Measurements from ENCODE around the gene E2F1.

The E2F1 gene

GRCh38 chr20:33676652-33677645, 9.2 kb downstream of the E2F1 start:
- Histone ChIP-seq H3K9ac (ENCODE audit: low read depth in 1 of 2, low read length in 2 of 2) (no peak overlapping the region), H3K4me3 (ENCODE audit: low read depth in 1 of 2, low read length in 2 of 2) (no peak overlapping the region), H3K27ac (ENCODE audit: low read depth, low read length) (no peak overlapping the region), H3K27me3 (ENCODE audit: control insufficient read depth in 1 of 2, insufficient read depth in 2 of 2, low read length in 2 of 2) (no peaks in the 10 kb centered on the region), H3K9me3 (ENCODE audit: control insufficient read depth in 1 of 2, low read length in 2 of 2) (no peaks in the 10 kb centered on the region), H3K4me1 (ENCODE audit: control insufficient read depth in 1 of 2, insufficient read depth in 2 of 2, low read length in 2 of 2) (peaks cover 25 to 30% of the 10 kb centered on the region in 2 donors), H3K36me3 (ENCODE audit: control insufficient read depth in 1 of 2, insufficient read depth in 2 of 2, low read length in 2 of 2) (peaks cover 0 to 12% of the 10 kb centered on the region in 2 donors)

- peaks cover 25 to 34% of the 10 kb centered on the region in 2 donors for H3K4me1 ChIP-seq (ENCODE audit: control insufficient read depth in 1 of 2, insufficient read depth in 2 of 2, low read length in 2 of 2)
- H3K27ac ChIP-seq (ENCODE audit: low read depth, low read length) = no peak overlapping the region
- H3K9me3 ChIP-seq (ENCODE audit: control insufficient read depth in 1 of 2, low read length in 2 of 2) = no peaks in the 10 kb centered on the region
- peaks cover 0 to 21% of the 10 kb centered on the region in 2 donors for H3K36me3 ChIP-seq (ENCODE audit: control insufficient read depth in 1 of 2, insufficient read depth in 2 of 2, low read length in 2 of 2)
- H3K9ac ChIP-seq (ENCODE audit: low read depth in 1 of 2, low read length in 2 of 2) = peak overlapping the region in 1 of 2 donors; percentile 68
- H3K4me3 ChIP-seq (ENCODE audit: low read depth in 1 of 2, low read length in 2 of 2) = no peak overlapping the region
- no peaks in the 10 kb centered on the region for H3K27me3 ChIP-seq (ENCODE audit: control insufficient read depth in 1 of 2, insufficient read depth in 2 of 2, low read length in 2 of 2)
Observed at GRCh38 chr20:33676121-33676520, 10.1 kb downstream of the E2F1 start.

- peaks cover 25 to 34% of the 10 kb centered on the region in 2 donors for H3K4me1 ChIP-seq (ENCODE audit: control insufficient read depth in 1 of 2, insufficient read depth in 2 of 2, low read length in 2 of 2)
- peak overlapping the region; percentile 68 to 80 for H3K9ac ChIP-seq (ENCODE audit: low read depth in 1 of 2, low read length in 2 of 2)
- peak overlapping the region; percentile 76 to 83 for H3K4me3 ChIP-seq (ENCODE audit: low read depth in 1 of 2, low read length in 2 of 2)
- peaks cover 0 to 25% of the 10 kb centered on the region in 2 donors for H3K36me3 ChIP-seq (ENCODE audit: control insufficient read depth in 1 of 2, insufficient read depth in 2 of 2, low read length in 2 of 2)
- H3K27me3 ChIP-seq (ENCODE audit: control insufficient read depth in 1 of 2, insufficient read depth in 2 of 2, low read length in 2 of 2) = no peaks in the 10 kb centered on the region
- H3K27ac ChIP-seq (ENCODE audit: low read depth, low read length) = peak overlapping the region; percentile 61
- no peaks in the 10 kb centered on the region for H3K9me3 ChIP-seq (ENCODE audit: control insufficient read depth in 1 of 2, low read length in 2 of 2)
Observed at GRCh38 chr20:33675136-33675959, 10.8 kb downstream of the E2F1 start.

GRCh38 chr20:33674294-33675135, 11.7 kb downstream of the E2F1 start, which contains the start of gene NECAB3:
TSS of gene NECAB3 (minus strand) at chr20:33674428. CDS start at chr20:33674352, 76 bp downstream.
- Histone ChIP-seq H3K4me1 (ENCODE audit: control insufficient read depth in 1 of 2, insufficient read depth in 2 of 2, low read length in 2 of 2) (peaks cover 25 to 34% of the 10 kb centered on the region in 2 donors), H3K27me3 (ENCODE audit: control insufficient read depth in 1 of 2, insufficient read depth in 2 of 2, low read length in 2 of 2) (no peaks in the 10 kb centered on the region), H3K36me3 (ENCODE audit: control insufficient read depth in 1 of 2, insufficient read depth in 2 of 2, low read length in 2 of 2) (peaks cover 0 to 29% of the 10 kb centered on the region in 2 donors)

GRCh38 chr20:33673410-33674293, 12.5 kb downstream of the E2F1 start:
- peak overlapping the region; percentile 79 to 96 for H3K9ac ChIP-seq (ENCODE audit: low read depth in 1 of 2, low read length in 2 of 2)
- H3K4me3 ChIP-seq (ENCODE audit: low read depth in 1 of 2, low read length in 2 of 2) = peak overlapping the region; percentile 87 to 90
- H3K4me1 ChIP-seq (ENCODE audit: control insufficient read depth in 1 of 2, insufficient read depth in 2 of 2, low read length in 2 of 2) = peaks cover 25 to 35% of the 10 kb centered on the region in 2 donors
- peaks cover 7 to 34% of the 10 kb centered on the region in 2 donors for H3K36me3 ChIP-seq (ENCODE audit: control insufficient read depth in 1 of 2, insufficient read depth in 2 of 2, low read length in 2 of 2)
- no peaks in the 10 kb centered on the region for H3K9me3 ChIP-seq (ENCODE audit: control insufficient read depth in 1 of 2, low read length in 2 of 2)
- H3K27me3 ChIP-seq (ENCODE audit: control insufficient read depth in 1 of 2, insufficient read depth in 2 of 2, low read length in 2 of 2) = no peaks in the 10 kb centered on the region
- H3K27ac ChIP-seq (ENCODE audit: low read depth, low read length) = no peak overlapping the region

More at GRCh38 chr20:33674294-33675135, 11.7 kb downstream of the E2F1 start, which contains the start of gene NECAB3:
- peak within 1 kb of the TSS; percentile 75 for H3K27ac ChIP-seq (ENCODE audit: low read depth, low read length)
- H3K9me3 ChIP-seq (ENCODE audit: control insufficient read depth in 1 of 2, low read length in 2 of 2) = no peaks in the 10 kb centered on the region
- H3K9ac ChIP-seq (ENCODE audit: low read depth in 1 of 2, low read length in 2 of 2) = peak within 1 kb of the TSS; percentile 80 to 96
- H3K4me3 ChIP-seq (ENCODE audit: low read depth in 1 of 2, low read length in 2 of 2) = peak within 1 kb of the TSS; percentile 87 to 90

- H3K4me3 ChIP-seq (ENCODE audit: low read depth in 1 of 2, low read length in 2 of 2) = peak overlapping the region; percentile 87 to 90
- H3K27ac ChIP-seq (ENCODE audit: low read depth, low read length) = no peak overlapping the region
- H3K36me3 ChIP-seq (ENCODE audit: control insufficient read depth in 1 of 2, insufficient read depth in 2 of 2, low read length in 2 of 2) = peaks cover 9 to 34% of the 10 kb centered on the region in 2 donors
- H3K4me1 ChIP-seq (ENCODE audit: control insufficient read depth in 1 of 2, insufficient read depth in 2 of 2, low read length in 2 of 2) = peaks cover 28 to 41% of the 10 kb centered on the region in 2 donors
- peak overlapping the region; percentile 79 to 96 for H3K9ac ChIP-seq (ENCODE audit: low read depth in 1 of 2, low read length in 2 of 2)
- H3K27me3 ChIP-seq (ENCODE audit: control insufficient read depth in 1 of 2, insufficient read depth in 2 of 2, low read length in 2 of 2) = no peaks in the 10 kb centered on the region
- H3K9me3 ChIP-seq (ENCODE audit: control insufficient read depth in 1 of 2, low read length in 2 of 2) = no peaks in the 10 kb centered on the region
Observed at GRCh38 chr20:33673114-33673409, 13.1 kb downstream of the E2F1 start.

- H3K36me3 ChIP-seq (ENCODE audit: control insufficient read depth in 1 of 2, insufficient read depth in 2 of 2, low read length in 2 of 2) = peaks cover 9 to 31% of the 10 kb centered on the region in 2 donors
- peak overlapping the region; percentile 79 to 96 for H3K9ac ChIP-seq (ENCODE audit: low read depth in 1 of 2, low read length in 2 of 2)
- peak overlapping the region; percentile 87 to 90 for H3K4me3 ChIP-seq (ENCODE audit: low read depth in 1 of 2, low read length in 2 of 2)
Observed at GRCh38 chr20:33672426-33673113, 13.6 kb downstream of the E2F1 start.

GRCh38 chr20:33671573-33672288, 14.5 kb downstream of the E2F1 start:
- Histone ChIP-seq H3K27ac (ENCODE audit: low read depth, low read length) (no peak overlapping the region), H3K27me3 (ENCODE audit: control insufficient read depth in 1 of 2, insufficient read depth in 2 of 2, low read length in 2 of 2) (no peaks in the 10 kb centered on the region), H3K9me3 (ENCODE audit: control insufficient read depth in 1 of 2, low read length in 2 of 2) (no peaks in the 10 kb centered on the region), H3K4me3 (ENCODE audit: low read depth in 1 of 2, low read length in 2 of 2) (no peak overlapping the region), H3K9ac (ENCODE audit: low read depth in 1 of 2, low read length in 2 of 2) (no peak overlapping the region), H3K4me1 (ENCODE audit: control insufficient read depth in 1 of 2, insufficient read depth in 2 of 2, low read length in 2 of 2) (peaks cover 30 to 49% of the 10 kb centered on the region in 2 donors), H3K36me3 (ENCODE audit: control insufficient read depth in 1 of 2, insufficient read depth in 2 of 2, low read length in 2 of 2) (peaks cover 9 to 31% of the 10 kb centered on the region in 2 donors)

More at GRCh38 chr20:33672426-33673113, 13.6 kb downstream of the E2F1 start:
- peaks cover 30 to 46% of the 10 kb centered on the region in 2 donors for H3K4me1 ChIP-seq (ENCODE audit: control insufficient read depth in 1 of 2, insufficient read depth in 2 of 2, low read length in 2 of 2)
- H3K27ac ChIP-seq (ENCODE audit: low read depth, low read length) = no peak overlapping the region
- no peaks in the 10 kb centered on the region for H3K9me3 ChIP-seq (ENCODE audit: control insufficient read depth in 1 of 2, low read length in 2 of 2)
- H3K27me3 ChIP-seq (ENCODE audit: control insufficient read depth in 1 of 2, insufficient read depth in 2 of 2, low read length in 2 of 2) = no peaks in the 10 kb centered on the region
